Smooth muscle cell (in vitro differentiated cells): ENCODE data around the gene CADPS. TPM values are rescaled to one million over a fixed set of nuclear protein-coding genes. Genes with fewer than 3 reads are reported as not detected.

ENCODE experiments used
- DNase-seq: peaks from one replicate; lab custom pipeline; 2025; ENCODE audit not compliant: unreplicated experiment; lab: John Stamatoyannopoulos, UW
- H2AFZ ChIP-seq: fragments of 200-600 bp; sonication (generic); 2 replicates; pipeline ENCODE4 v1.6.0; 2016; ENCODE audit warnings: antibody characterized with exemption, low read depth, mild to moderate bottlenecking
- H3F3A ChIP-seq: fragments of 200-600 bp; sonication (generic); 2 replicates; pipeline ENCODE4 v1.6.0; 2017; ENCODE audit warnings: antibody characterized with exemption, low read depth
- H3K27ac ChIP-seq: fragments of 200-600 bp; sonication (generic); 2 replicates; pipeline ENCODE4 v1.5.1; 2016; ENCODE audit warnings: low read depth, mild to moderate bottlenecking
- H3K27me3 ChIP-seq: fragments of 200-600 bp; sonication (generic); 2 replicates; pipeline ENCODE4 v1.6.1; 2016; ENCODE audit warnings: low read depth, mild to moderate bottlenecking
- H3K36me3 ChIP-seq: fragments of 200-600 bp; sonication (generic); 2 replicates; pipeline ENCODE4 v1.5.1; 2016; ENCODE audit warnings: low read depth
- H3K4me1 ChIP-seq: fragments of 200-600 bp; sonication (generic); 2 replicates; pipeline ENCODE4 v1.5.1; 2016; ENCODE audit warnings: low read depth
- H3K4me2 ChIP-seq: fragments of 200-600 bp; sonication (generic); 2 replicates; pipeline ENCODE4 v1.6.0; 2016; ENCODE audit warnings: mild to moderate bottlenecking
- H3K4me3 ChIP-seq: fragments of 200-600 bp; sonication (generic); 2 replicates; pipeline ENCODE4 v1.5.1; 2016; ENCODE audit warnings: mild to moderate bottlenecking
- H3K79me2 ChIP-seq: fragments of 200-600 bp; sonication (generic); 2 replicates; pipeline ENCODE4 v1.6.0; 2016; ENCODE audit warnings: low read depth, mild to moderate bottlenecking
- H3K9ac ChIP-seq: fragments of 200-600 bp; sonication (generic); 2 replicates; pipeline ENCODE4 v1.6.0; 2016; ENCODE audit warnings: low read depth
- H3K9me3 ChIP-seq: fragments of 200-600 bp; sonication (generic); replicated peaks from 2 replicates; pipeline ENCODE4 v1.5.1; 2016; ENCODE audit warnings: low read depth
- H4K20me1 ChIP-seq: fragments of 200-600 bp; sonication (generic); 2 replicates; pipeline ENCODE4 v1.6.0; 2016; ENCODE audit warnings: low read depth
- CTCF ChIP-seq: fragments of 200-600 bp; sonication (generic); IDR thresholded peaks from 2 replicates; pipeline ENCODE4 v1.5.1; 2017; ENCODE audit warnings: borderline replicate concordance, mild to moderate bottlenecking, antibody characterized with exemption; ENCODE audit not compliant: insufficient read depth, poor library complexity, severe bottlenecking
- WGBS: methylation state at CpG from one replicate; pipeline ENCODE4 v1.1.7; 2016; ENCODE audit warnings: low lambda C conversion rate; 5-methylcytosine and 5-hydroxymethylcytosine counted together
- polyA plus RNA-seq: library from polyadenylated mRNA; unstranded; fragments of >200 nt; fragmentation: Nextera tagmentation; extraction: Ambion mirVana; gene quantifications from 2 replicates; pipeline ENCODE4 v1.2.1, GENCODE V29; 2016
- total RNA-seq: library from RNA; depleted of rRNA; stranded (reverse); fragments of >200 nt; gene quantifications from 2 replicates; pipeline ENCODE4 v1.2.3, GENCODE V29; 2014

The CADPS gene
- total and polyA plus RNA-seq, 2 experiments from 2014 or later, result 4.4 to 38.4 TPM

- peaks cover 8% of the 10 kb centered on the region for H3K4me1 ChIP-seq
- no peak overlapping the region for H2AFZ ChIP-seq
- no peak overlapping the region for H3K27ac ChIP-seq
- no peaks in the 10 kb centered on the region for H3K36me3 ChIP-seq
- WGBS, result 35% methylated on average over 6 of the region's 6 CpGs
- H4K20me1 ChIP-seq, result no peaks in the 10 kb centered on the region
- no peaks in the 10 kb centered on the region for H3K9me3 ChIP-seq
- no peaks in the 10 kb centered on the region for H3K79me2 ChIP-seq
- H3K4me2 ChIP-seq, result no peak overlapping the region
- no peak overlapping the region for H3K9ac ChIP-seq
- H3K27me3 ChIP-seq, result no peaks in the 10 kb centered on the region
- H3F3A ChIP-seq, result no peaks in the 10 kb centered on the region
- H3K4me3 ChIP-seq, result no peak overlapping the region
- TF ChIP-seq CTCF, result no peak
- no peak for DNase-seq
These were observed 156.5 kb downstream of the CADPS start for GRCh38 chr3:62718515-62719320.

- Histone ChIP-seq H3K4me3 (no peak overlapping the region), H3K79me2 (no peaks in the 10 kb centered on the region), H3K9ac (no peak overlapping the region), H3F3A (no peaks in the 10 kb centered on the region), H3K36me3 (no peaks in the 10 kb centered on the region), H3K4me2 (no peak overlapping the region), H3K27me3 (no peaks in the 10 kb centered on the region), H3K27ac (no peak overlapping the region), H2AFZ (no peak overlapping the region), H4K20me1 (no peaks in the 10 kb centered on the region), H3K4me1 (peaks cover 5% of the 10 kb centered on the region), H3K9me3 (no peaks in the 10 kb centered on the region)
- no peak for DNase-seq
- WGBS, result 91% methylated on average over 1 of the region's 1 CpG
- no peak for TF ChIP-seq CTCF
These were observed 157.2 kb downstream of the CADPS start for GRCh38 chr3:62718011-62718410.

- Histone ChIP-seq H3K4me3 (no peak overlapping the region), H3K4me2 (no peak overlapping the region), H3F3A (no peaks in the 10 kb centered on the region), H3K27me3 (no peaks in the 10 kb centered on the region), H3K27ac (no peak overlapping the region), H3K36me3 (no peaks in the 10 kb centered on the region), H3K79me2 (no peaks in the 10 kb centered on the region), H3K9me3 (no peaks in the 10 kb centered on the region), H3K9ac (no peak overlapping the region), H4K20me1 (no peaks in the 10 kb centered on the region), H3K4me1 (peaks cover 47% of the 10 kb centered on the region), H2AFZ (no peak overlapping the region)
- no peak for DNase-seq
- no peak for TF ChIP-seq CTCF
These were observed 162.5 kb downstream of the CADPS start for GRCh38 chr3:62712746-62713145.

- Histone ChIP-seq H3F3A (no peaks in the 10 kb centered on the region), H4K20me1 (no peaks in the 10 kb centered on the region), H3K27me3 (no peaks in the 10 kb centered on the region), H3K79me2 (no peaks in the 10 kb centered on the region), H3K4me1 (peaks cover 47% of the 10 kb centered on the region), H3K9me3 (no peaks in the 10 kb centered on the region), H3K36me3 (no peaks in the 10 kb centered on the region), H3K4me2 (no peak overlapping the region), H2AFZ (no peak overlapping the region), H3K27ac (no peak overlapping the region), H3K9ac (no peak overlapping the region), H3K4me3 (no peak overlapping the region)
- WGBS, result 82% methylated on average over 3 of the region's 3 CpGs
- no peak for DNase-seq
- no peak for TF ChIP-seq CTCF
These were observed 164.5 kb downstream of the CADPS start for GRCh38 chr3:62710751-62711150.
